GM19452 (cell line): ENCODE measurements around the gene AWAT2.
"Not testable (repeated sequence)": the region's sequence is repeated elsewhere in the genome, so short reads cannot be mapped to it uniquely, and the experiment has no call there.

Experiments used
- ATAC-seq: cut with Tn5 transposase; IDR thresholded peaks from one replicate; pipeline ENCODE4 v1.9.1; 2021; ENCODE audit not compliant: unreplicated experiment

The AWAT2 gene

GRCh38 chrX:70001708-70002341 lies 47.9 kb downstream of the AWAT2 start:
- no peak for ATAC-seq

GRCh38 chrX:70001269-70001668 lies 48.5 kb downstream of the AWAT2 start:
- no peak for ATAC-seq

- not testable (repeated sequence) for ATAC-seq
Observed at GRCh38 chrX:69998299-69998698, 51.4 kb downstream of the AWAT2 start.

- no peak for ATAC-seq
Observed at GRCh38 chrX:69996113-69996468, 53.6 kb downstream of the AWAT2 start.

- no peak for ATAC-seq
Observed at GRCh38 chrX:69995362-69996112, 54.2 kb downstream of the AWAT2 start.

GRCh38 chrX:69993494-69993893 lies 56.2 kb downstream of the AWAT2 start:
- no peak for ATAC-seq

- no peak for ATAC-seq
Observed at GRCh38 chrX:69991685-69992084, 58.1 kb downstream of the AWAT2 start.
